ENCODE data around the gene L1CAM.

Gene L1CAM, protein sequence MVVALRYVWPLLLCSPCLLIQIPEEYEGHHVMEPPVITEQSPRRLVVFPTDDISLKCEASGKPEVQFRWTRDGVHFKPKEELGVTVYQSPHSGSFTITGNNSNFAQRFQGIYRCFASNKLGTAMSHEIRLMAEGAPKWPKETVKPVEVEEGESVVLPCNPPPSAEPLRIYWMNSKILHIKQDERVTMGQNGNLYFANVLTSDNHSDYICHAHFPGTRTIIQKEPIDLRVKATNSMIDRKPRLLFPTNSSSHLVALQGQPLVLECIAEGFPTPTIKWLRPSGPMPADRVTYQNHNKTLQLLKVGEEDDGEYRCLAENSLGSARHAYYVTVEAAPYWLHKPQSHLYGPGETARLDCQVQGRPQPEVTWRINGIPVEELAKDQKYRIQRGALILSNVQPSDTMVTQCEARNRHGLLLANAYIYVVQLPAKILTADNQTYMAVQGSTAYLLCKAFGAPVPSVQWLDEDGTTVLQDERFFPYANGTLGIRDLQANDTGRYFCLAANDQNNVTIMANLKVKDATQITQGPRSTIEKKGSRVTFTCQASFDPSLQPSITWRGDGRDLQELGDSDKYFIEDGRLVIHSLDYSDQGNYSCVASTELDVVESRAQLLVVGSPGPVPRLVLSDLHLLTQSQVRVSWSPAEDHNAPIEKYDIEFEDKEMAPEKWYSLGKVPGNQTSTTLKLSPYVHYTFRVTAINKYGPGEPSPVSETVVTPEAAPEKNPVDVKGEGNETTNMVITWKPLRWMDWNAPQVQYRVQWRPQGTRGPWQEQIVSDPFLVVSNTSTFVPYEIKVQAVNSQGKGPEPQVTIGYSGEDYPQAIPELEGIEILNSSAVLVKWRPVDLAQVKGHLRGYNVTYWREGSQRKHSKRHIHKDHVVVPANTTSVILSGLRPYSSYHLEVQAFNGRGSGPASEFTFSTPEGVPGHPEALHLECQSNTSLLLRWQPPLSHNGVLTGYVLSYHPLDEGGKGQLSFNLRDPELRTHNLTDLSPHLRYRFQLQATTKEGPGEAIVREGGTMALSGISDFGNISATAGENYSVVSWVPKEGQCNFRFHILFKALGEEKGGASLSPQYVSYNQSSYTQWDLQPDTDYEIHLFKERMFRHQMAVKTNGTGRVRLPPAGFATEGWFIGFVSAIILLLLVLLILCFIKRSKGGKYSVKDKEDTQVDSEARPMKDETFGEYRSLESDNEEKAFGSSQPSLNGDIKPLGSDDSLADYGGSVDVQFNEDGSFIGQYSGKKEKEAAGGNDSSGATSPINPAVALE

DNA sequence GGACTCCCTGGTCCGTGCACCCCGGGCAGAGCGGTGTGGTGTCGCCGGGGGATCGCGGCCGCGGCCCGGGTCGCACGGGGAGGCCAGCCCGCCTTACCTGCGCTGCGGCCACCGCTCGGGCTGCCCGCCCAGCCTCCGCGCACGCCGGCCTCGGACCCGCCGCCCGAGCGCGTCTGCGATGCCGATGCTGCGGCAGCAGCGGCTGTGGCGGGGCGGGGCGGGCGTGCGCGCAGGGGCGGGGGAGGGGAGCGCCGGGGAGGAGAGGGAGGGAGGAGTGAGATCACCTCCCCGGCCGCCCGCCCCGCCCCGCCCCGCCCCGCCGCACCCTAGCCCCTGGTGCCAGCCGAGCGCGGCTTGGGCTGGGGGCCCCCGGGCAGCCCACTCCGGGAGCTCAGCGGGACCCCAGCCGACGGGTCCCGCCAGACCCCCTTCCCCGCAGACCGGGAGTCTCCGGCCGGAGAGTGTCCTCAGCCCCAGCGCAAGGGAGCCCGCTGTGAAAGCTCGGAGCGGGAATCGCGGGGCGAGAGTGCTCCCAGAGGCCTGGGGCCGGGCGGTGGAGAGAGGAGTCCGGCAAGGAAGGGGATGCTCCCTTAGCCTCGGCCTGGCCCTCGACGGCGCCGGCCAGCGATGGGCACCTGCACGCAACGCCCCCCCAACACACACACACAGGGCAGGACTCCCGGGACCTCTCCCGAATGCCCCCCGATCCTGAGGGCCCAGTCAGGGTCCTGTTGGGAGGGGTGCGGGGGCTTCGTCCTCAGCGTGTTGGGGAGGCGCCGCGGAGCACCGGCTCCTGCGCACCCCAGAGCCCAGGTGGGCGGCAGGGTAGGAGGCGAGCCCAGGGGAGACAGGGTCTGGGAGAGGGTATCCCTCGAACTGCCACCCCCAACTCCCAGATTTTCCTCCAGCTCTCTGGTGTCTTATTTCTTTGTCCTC, at the start of gene L1CAM:
Gene L1CAM, minus strand, starts transcription at position 206 of the 936 bp plus-strand sequence. CDS start 10,337 bp downstream, outside the sequence.
- in situ Hi-C loops (cut with MboI; ENCODE audit: low sequenced_read_pairs): no loop called here

DNA sequence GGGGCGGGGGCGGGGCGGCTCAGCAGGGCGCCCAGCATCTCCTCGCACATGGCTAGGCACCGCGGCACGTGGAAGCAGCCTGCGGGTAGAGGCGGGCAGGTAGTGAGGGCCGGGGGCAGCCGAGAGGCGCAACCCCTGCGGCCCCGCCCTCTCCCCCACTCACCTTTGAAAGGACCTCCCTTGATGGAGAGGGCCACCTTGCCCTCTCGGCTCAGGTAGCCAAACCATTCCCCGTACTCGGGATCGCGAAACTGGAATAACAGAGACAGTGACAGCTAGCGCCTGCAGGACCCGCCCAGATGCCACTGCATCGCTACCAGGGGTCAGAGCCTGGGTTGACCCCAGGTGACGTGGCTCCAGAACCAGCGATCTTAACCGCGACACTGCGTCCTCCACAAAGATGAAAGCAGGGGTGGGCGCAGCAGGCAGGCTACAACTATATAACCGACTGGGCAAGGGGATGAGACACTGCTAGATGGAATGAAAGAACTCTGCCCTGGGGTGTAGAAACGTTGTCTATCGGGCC, 49.4 kb upstream of the L1CAM start:
- in situ Hi-C loops (cut with MboI; ENCODE audit: low sequenced_read_pairs): no loop called here

DNA sequence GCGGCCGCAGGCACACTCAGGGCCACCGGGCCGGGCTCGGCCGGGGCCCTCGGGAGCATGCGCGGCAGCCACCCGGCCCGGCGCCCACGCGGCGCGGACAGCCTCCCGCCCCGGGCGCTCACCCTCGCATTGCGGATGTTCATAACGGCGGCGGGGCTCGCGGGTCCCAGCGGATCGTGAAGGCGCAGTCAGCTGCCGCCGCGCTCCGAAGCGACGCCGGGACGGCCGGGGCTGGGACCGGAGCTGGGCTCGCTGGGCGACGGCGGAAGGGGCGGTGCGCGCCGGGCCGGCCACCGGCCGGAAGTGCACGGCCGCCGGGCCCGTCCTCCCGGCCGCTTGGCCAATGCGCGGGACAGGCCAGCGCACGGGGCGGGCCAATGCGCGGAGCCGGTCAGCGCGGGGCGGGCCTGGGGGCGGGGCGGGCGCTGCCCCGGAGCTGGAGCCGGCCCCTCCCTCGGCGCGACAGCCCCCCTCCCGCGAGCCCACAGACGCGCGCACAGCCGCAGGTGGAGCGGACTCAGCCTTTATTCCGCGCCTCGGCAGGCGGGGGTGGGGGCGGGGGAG, 48.9 kb upstream of the L1CAM start, which contains the start of gene NAA10:
Gene NAA10, minus strand, starts transcription at position 276 of the 564 bp plus-strand sequence. Its CDS starts 133 bp downstream, at position 143.
- in situ Hi-C loops (cut with MboI; ENCODE audit: low sequenced_read_pairs): no loop called here

DNA sequence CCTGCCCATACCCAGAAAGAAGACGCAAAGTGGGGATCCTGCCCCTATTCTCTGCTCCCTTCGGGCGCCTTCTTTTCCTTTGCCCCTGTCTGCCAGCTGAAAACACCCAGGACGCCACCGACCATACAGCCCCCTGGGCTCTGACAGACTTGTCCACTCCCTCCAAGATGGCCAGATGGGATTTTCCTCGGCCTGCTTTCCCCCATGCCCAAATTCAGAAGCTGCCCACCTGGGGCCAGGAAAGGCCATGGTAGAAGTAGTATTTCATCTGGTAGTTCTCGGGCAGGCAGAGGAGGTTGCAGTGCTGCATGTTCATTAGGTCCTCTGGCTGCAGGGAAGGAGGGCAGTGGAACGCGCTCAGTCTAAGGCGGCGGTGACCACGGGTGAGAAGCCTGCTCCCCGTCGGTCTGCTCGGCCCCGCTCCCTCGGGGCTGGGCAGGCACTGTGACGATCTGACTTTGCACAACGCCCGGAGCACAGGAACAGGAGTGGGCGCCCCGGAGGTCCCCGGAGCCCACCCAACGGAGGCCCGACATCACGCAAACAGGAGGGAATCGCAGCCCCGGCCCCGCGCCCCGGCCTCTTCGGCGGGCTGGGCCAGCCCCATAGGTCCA, 48.3 kb upstream of the L1CAM start:
- in situ Hi-C loops (cut with MboI; ENCODE audit: low sequenced_read_pairs): no loop called here

DNA sequence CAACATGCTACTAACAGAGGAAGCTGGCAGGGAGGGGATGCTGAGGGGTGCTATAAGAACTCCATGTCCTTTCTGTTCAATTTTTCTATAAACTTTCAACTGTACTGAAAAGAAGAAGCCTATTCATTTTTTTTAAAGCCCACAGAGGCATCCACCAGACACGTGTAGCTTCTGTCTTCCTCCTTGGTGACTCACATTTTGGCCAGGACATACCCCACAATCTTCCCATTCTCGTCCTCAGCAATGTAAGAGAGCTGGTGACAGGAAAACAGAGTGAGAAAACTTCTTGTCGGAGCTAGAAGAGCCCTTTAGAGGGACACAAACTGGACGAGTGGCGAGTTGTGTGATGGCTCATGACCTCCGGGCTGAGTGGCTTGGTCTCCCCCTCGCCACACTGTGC, 47.8 kb upstream of the L1CAM start:
- in situ Hi-C loops (cut with MboI; ENCODE audit: low sequenced_read_pairs): no loop called here

DNA sequence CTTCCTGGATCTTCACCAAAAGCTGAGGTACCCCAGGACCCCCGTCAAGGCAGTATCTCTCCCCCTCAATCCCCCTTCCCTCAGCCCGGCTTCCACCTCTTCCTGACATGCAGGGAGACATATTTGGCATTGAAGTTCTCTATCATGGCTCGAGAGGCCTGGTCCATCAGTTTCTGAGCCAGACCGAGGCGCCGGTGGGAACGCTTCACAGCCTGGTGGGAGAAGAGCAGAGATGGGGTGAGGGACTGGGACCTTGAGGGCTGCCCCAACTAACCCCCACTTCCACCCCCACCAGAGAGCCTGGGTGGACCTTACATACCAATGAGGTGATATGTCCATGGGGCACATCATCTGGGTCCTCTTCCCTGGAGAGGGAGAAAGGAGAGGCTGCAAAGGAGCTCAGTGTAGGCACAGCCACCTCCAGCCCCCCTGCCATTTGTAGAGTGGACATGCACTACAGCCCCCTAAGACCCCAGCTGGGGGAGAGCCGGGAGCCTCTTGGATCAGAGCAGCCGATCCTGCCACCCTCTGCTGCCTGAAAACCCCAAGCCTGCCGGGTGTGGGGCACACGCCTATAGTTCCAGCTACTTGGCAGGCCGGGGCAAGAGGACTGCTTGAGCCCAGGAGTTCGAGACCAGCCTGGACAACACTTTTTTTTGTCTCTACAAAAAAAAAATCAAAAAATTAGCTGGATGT, 46.4 kb upstream of the L1CAM start:
- in situ Hi-C loops (cut with MboI; ENCODE audit: low sequenced_read_pairs): no loop called here

DNA sequence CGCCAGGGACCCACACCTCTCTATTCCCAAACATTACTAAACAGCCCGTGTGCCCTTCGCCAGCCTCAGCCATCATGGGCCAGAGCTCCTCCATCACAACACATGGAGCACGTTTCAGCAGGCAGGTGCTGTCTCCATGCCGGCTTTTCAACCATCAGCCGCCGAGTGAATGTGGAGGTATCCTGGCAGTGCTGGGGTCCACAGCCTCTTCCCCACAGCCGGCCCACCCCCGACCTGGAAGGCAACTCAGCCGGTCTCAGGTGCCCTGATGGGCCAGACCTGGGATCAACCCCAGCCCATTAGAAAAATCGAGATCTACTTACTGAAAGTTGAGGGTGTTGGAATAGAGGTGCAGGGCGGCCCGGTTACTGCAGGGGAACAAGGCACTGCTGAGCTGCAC, 45.8 kb upstream of the L1CAM start:
- in situ Hi-C loops (cut with MboI; ENCODE audit: low sequenced_read_pairs): no loop called here

DNA sequence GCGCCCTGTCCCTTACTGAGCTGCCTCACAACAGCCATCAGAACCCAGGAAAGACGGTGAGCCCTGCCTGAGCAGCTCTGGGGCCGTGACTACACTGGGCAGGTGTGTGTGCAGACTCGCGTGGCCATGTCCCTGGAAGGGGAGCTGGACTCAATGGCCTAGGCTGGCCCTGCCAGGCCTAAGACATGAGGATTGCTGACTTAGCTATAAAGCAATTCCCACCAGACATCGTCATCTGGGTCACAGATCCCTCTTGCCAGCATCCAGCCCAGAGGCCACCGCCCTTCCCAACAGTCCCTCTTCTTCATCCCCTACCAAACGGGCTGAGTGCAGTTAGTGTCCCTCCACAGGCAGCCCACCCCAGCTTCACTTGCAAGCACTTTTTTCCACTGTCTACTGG, 45.2 kb upstream of the L1CAM start:
- in situ Hi-C loops (cut with MboI; ENCODE audit: low sequenced_read_pairs): no loop called here

DNA sequence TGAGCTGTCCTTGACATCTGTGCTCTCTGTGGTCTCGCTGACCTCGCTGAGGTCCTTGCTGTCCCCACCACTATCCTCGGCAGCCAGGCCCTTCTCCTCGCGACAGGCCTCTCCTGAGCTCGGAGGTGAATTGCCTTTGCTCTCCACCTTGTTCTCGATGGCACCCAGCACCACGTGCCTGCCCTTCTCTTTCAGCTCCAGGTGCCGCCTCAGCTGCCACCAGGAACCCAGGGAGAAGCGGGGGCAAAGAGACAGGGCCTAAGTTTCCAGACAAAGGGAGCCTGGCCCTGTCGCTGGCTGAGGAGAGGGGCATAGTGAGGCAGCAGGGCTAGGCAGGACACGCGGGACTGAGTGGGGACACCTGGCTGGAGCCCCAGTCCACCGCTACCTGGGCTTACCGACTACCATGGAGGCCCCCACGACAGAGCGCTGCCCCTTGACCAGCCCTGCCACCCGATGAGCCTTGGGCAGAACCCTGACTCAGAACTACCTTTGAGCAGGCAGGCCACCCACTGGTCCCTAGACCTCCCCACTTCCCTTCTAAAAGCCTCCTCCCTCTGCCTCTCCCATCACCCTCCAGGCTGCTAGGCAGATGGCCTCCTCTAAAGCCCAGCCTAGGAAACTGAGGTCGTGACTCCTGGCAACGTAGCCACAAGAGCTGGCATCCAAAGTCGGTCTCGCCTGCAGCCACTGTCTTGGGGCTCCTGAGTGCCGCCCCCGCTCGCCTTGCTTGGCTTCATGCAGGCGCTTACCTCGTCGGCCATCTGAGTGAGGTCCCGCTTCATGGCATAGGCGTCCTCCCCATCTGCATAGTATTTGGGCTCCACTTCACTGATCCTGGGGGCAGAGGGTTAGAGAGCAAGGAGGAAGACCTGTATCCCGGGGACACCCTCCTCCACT, 44.3 kb upstream of the L1CAM start:
- in situ Hi-C loops (cut with MboI; ENCODE audit: low sequenced_read_pairs): no loop called here

DNA sequence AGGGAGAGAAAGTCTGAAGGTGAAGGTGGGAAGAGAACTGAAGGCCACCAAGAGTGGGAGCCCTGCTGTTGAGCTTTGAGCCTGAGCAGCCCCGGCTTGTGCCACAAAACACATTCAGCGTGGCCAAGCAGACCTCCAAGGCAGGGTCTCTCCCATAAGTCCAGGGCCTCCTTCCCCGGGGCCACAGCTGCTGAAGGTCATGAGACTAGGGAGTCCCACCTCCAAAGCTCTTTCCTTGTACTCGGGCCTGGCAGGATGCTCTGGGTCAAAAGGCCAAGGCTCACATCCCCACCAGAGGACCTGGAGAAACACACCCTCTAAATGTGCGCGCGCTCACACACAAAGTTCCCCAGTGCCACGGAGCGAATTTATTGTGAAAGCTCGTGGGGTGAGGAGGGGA, 43.6 kb upstream of the L1CAM start:
- in situ Hi-C loops (cut with MboI; ENCODE audit: low sequenced_read_pairs): no loop called here

DNA sequence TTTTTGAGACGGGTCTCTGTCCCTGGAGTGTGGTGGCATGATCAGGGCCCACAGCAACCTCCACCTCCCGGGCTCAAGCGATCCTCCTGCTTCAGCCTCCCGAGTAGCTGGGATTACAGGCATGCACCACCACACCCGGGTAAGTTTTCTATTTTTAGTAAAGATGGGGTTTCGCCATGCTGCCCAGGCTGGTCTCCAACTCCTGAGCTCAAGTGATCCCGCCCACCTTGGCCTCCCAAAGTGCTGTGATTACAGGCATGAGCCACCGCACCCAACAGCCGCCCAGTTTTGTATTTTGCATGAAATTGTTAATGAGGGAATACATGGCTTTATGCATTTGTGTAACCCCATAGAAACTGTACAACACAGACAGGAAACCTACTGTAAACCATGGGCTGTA, 42.9 kb upstream of the L1CAM start:
- in situ Hi-C loops (cut with MboI; ENCODE audit: low sequenced_read_pairs): no loop called here

DNA sequence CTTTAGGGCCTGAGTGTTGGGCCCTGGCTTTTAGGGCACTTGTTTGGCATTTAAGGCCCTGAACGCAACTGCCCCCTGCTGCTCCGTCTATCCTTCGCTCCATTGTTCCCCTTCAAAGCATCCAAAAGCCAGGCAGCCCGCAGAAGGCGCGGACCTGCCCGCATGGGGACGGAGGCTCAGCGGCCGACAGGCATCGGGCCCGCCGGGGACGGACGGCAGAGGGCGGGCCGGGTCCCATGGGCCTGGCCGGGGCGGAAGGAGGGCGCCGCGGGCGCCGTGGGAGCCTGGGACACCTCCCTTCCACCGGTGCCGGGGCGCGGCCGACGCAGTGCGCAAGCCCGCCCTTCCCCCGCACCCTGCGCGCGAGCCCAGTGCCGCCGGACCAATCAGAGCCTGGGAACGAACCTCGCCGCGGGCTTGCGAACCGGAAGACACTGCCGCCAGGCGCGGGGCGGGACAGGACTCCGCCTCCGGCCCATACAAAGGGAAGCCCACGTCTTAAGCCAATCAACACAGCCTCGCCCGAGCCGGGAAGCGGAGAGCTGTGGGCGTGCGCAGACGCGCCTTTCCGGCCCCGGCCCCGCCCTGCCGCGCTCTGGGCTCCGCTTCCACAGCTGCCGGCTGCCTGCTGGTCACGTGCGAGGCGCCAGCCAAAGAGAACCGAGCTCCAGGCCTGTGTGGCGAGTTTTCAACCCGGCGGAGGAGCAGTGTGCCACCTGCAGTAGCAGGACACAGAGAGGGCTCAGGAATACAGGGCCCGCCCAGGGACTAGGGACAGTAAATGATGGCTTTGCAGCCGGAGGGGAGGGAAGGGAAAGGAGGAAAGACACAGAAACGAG, 42.2 kb upstream of the L1CAM start:
- in situ Hi-C loops (cut with MboI; ENCODE audit: low sequenced_read_pairs): no loop called here

DNA sequence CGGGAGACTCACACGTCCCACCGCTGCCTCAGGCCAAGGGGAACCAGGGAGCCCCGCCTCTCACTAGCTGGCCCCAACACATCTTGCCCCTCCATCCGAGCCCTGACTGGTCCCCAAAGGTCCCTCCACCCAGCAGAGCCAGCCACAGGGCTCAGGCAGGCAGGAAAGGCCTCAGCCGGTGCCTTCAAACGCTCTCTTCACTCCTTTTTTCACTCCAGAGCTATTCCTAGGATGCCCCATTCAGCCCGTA, 41.6 kb upstream of the L1CAM start:
- in situ Hi-C loops (cut with MboI; ENCODE audit: low sequenced_read_pairs): no loop called here

DNA sequence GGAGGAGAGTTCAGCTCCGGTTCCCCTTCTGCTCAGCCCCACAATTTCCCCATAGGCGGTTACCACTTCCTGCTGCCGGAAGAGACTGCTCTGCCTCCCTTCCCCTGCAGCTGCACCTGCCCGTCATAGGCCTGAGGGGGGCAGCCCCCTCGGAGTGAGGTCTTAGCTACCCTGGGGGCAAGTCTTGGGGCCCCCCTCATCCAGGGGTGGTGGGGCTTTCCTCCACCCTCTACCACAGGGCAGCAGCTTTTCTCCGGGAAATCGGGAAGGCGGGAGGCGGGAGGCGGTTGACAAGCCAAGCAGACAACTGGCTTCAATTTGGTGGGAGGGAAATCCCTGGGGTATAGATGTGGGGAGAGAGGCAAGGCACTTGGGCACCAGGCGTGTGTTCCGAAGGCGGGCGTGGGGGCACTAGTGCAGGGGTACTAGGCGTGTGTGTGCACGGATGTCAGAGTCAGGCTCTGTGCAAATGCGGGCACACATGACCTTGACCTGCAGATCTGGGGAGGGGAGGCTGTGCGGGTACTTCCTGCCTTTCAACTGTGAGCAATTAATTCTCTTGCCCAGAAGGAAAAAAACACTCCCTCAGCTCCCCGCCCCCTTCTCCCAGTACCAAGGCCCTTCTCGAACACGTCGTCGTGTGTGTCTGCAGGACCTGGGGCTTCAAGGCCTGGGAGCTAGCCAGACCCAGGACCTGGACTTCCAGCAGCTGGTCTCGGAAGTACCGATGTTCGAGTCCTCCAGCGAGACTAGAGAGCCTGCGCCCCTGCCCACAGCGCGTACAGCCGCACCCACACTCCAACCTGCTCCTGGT, 41.1 kb upstream of the L1CAM start:
- in situ Hi-C loops (cut with MboI; ENCODE audit: low sequenced_read_pairs): no loop called here

DNA sequence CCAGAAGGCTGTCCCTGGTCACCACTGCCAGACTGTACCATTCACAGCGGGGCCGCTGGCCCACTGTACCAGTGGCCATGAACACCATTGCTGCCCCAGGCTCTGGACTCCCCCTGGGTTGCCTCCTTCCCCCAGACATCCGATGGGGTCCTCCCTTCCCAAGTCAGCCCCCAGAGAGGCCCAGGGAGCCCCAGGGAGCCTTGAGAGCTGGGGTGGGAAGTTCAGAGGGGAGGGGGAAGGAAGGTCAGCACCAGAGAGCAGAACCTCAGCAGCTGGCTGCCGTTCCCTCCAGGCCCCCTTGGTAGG, 40.5 kb upstream of the L1CAM start:
- in situ Hi-C loops (cut with MboI; ENCODE audit: low sequenced_read_pairs): no loop called here
